CD14-positive monocyte (primary cell): ENCODE measurements around the gene TBC1D22A. TPM values are rescaled to one million over a fixed set of nuclear protein-coding genes. Genes with fewer than 3 reads are reported as not detected.

Experiments used
- DNase-seq, 3 donors: peaks; one replicate each; pipeline ENCODE4 v3.0.0-alpha.2; 2011 to 2022
- H2AFZ ChIP-seq: 2 replicates; pipeline ENCODE4 v1.6.0; 2012; ENCODE audit warnings: mild to moderate bottlenecking, low read depth, low read length, inconsistent platforms; ENCODE audit not compliant: insufficient read depth, poor library complexity, severe bottlenecking
- H3K27ac ChIP-seq, 2 donors: 1 replicate in 1 of 2; 2 replicates in 1 of 2; pipeline ENCODE4 v1.5.1; 2012 to 2013; ENCODE audit warnings: low read length in 2 of 2, control low read depth in 1 of 2, inconsistent platforms in 1 of 2, low read depth in 1 of 2, mild to moderate bottlenecking in 1 of 2
- H3K27me3 ChIP-seq, 2 donors: one replicate each; pipeline versions ENCODE4 v1.6.0 to v1.6.1; 2011 to 2013; ENCODE audit warnings: low read length in 2 of 2; ENCODE audit not compliant: control insufficient read depth in 2 of 2, insufficient read depth in 2 of 2
- H3K36me3 ChIP-seq, 2 donors: replicated peaks in 1 of 2; 1 replicate in 1 of 2; 2 replicates in 1 of 2; pipeline versions ENCODE4 v1.5.1 to v1.6.1; 2012 to 2013; ENCODE audit warnings: low read length in 2 of 2, control low read depth in 1 of 2, inconsistent platforms in 1 of 2, mild to moderate bottlenecking in 1 of 2; ENCODE audit not compliant: insufficient read depth in 2 of 2, control insufficient read depth in 1 of 2
- H3K4me1 ChIP-seq, 2 donors: 1 replicate in 1 of 2; 2 replicates in 1 of 2; pipeline versions ENCODE4 v1.5.1 to v1.6.1; 2012 to 2013; ENCODE audit warnings: low read length in 2 of 2, control low read depth in 1 of 2, inconsistent platforms in 1 of 2, mild to moderate bottlenecking in 1 of 2, moderate library complexity in 1 of 2; ENCODE audit not compliant: insufficient read depth in 2 of 2, control insufficient read depth in 1 of 2
- H3K4me2 ChIP-seq: replicated peaks from 2 replicates; pipeline ENCODE3; 2012; ENCODE audit warnings: low read length, moderate library complexity, mild to moderate bottlenecking; ENCODE audit not compliant: poor library complexity, severe bottlenecking; ENCODE audit errors: extremely low read depth
- H3K4me3 ChIP-seq, 3 experiments: fragments of 200-600 bp in 1 of 3; sonication (generic) in 1 of 3; replicated peaks in 1 of 3; 1 replicate in 2 of 3; 2 replicates in 1 of 3; pipeline ENCODE4 v1.5.1; 2011 to 2013; ENCODE audit warnings: low read length in 3 of 3, mild to moderate bottlenecking in 3 of 3, control low read depth in 2 of 3, low read depth in 2 of 3, inconsistent platforms in 1 of 3, moderate library complexity in 1 of 3
- H3K79me2 ChIP-seq: 2 replicates; pipeline ENCODE4 v1.6.0; 2012; ENCODE audit warnings: mild to moderate bottlenecking, control low read depth, inconsistent platforms, low read length, moderate library complexity; ENCODE audit not compliant: insufficient read depth
- H3K9ac ChIP-seq: 2 replicates; pipeline ENCODE4 v1.6.0; 2017; ENCODE audit warnings: low read length, mild to moderate bottlenecking; ENCODE audit not compliant: insufficient read depth, poor library complexity, severe bottlenecking
- H3K9me3 ChIP-seq, 2 donors: replicated peaks in 1 of 2; 1 replicate in 1 of 2; 2 replicates in 1 of 2; pipeline versions ENCODE4 v1.5.1 to v1.6.1; 2012 to 2013; ENCODE audit warnings: low read length in 2 of 2, control low read depth in 1 of 2; ENCODE audit not compliant: control insufficient read depth in 1 of 2, insufficient read depth in 1 of 2
- H4K20me1 ChIP-seq: 2 replicates; pipeline ENCODE4 v1.6.0; 2012; ENCODE audit warnings: mild to moderate bottlenecking, low read length, control low read depth, moderate library complexity; ENCODE audit not compliant: insufficient read depth
- H3K27ac Mint-ChIP-seq, 7 donors: one replicate each; pipeline ENCODE4 v1.8.0; 2020; ENCODE audit warnings: mild to moderate bottlenecking in 7 of 7, mixed read lengths in 7 of 7, moderate library complexity in 6 of 7, inconsistent platforms in 2 of 7
- H3K27me3 Mint-ChIP-seq, 3 donors: one replicate each; pipeline ENCODE4 v1.8.0; 2021 to 2022; ENCODE audit warnings: low read depth in 3 of 3, mild to moderate bottlenecking in 3 of 3, mixed read lengths in 3 of 3, moderate library complexity in 3 of 3, inconsistent platforms in 1 of 3
- H3K36me3 Mint-ChIP-seq, 2 donors: one replicate each; pipeline ENCODE4 v1.8.0; 2020; ENCODE audit warnings: mixed read lengths in 2 of 2, inconsistent platforms in 1 of 2, mild to moderate bottlenecking in 1 of 2
- H3K4me1 Mint-ChIP-seq: one replicate; pipeline ENCODE4 v1.8.0; 2020; ENCODE audit warnings: mild to moderate bottlenecking, mixed read lengths
- H3K4me3 Mint-ChIP-seq, 2 donors: one replicate each; pipeline ENCODE4 v1.8.0; 2020; ENCODE audit warnings: mild to moderate bottlenecking in 2 of 2, mixed read lengths in 2 of 2, moderate library complexity in 1 of 2
- H3K9me3 Mint-ChIP-seq, 7 donors: one replicate each; pipeline ENCODE4 v1.8.0; 2020 to 2022; ENCODE audit warnings: mixed read lengths in 7 of 7, mild to moderate bottlenecking in 6 of 7, moderate library complexity in 6 of 7, inconsistent platforms in 2 of 7
- CTCF ChIP-seq: fragments of 200-600 bp; IDR thresholded peaks from one replicate; pipeline ENCODE4 v1.8.0; 2022; ENCODE audit warnings: antibody characterized with exemption, mild to moderate bottlenecking
- WGBS: methylation state at CpG from one replicate; pipeline ENCODE4 v1.1.5; 2013; ENCODE audit warnings: missing lambda C conversion rate; ENCODE audit not compliant: insufficient coverage; 5-methylcytosine and 5-hydroxymethylcytosine counted together
- intact Hi-C, 2 donors: fragments of 100-400 bp; cut with micrococcal nuclease; formaldehyde crosslinking; loops; one replicate each; pipeline versions ENCODE4 v1.15.0 to v1.15.1; 2023
- polyA plus RNA-seq, 3 donors: library from polyadenylated mRNA; depleted of rRNA in 1 of 3; unstranded in 2 of 3; stranded (reverse) in 1 of 3; fragments of 300-500 nt in 2 of 3; fragments of >200 nt in 1 of 3; fragmentation: Illumina TruSeq in 2 of 3; gene quantifications; 1 replicate in 2 of 3; 2 replicates in 1 of 3; pipeline ENCODE4 v1.2.3, GENCODE V29; 2012 to 2021

Gene TBC1D22A
- polyA plus RNA-seq, 3 donors, result 25.9 to 36.2 (median 29.5) TPM

- no peak for TF ChIP-seq CTCF
- DNase-seq, result no peak
- Histone ChIP-seq H3K27me3 (no peaks in the 10 kb centered on the region), H3K4me2 (no peak overlapping the region), H4K20me1 (peaks cover 98% of the 10 kb centered on the region), H3K27ac (no peak overlapping the region), H2AFZ (no peak overlapping the region), H3K36me3 (peaks cover 31 to 73% of the 10 kb centered on the region in 2 donors), H3K79me2 (peaks cover 49% of the 10 kb centered on the region), H3K9me3 (no peaks in the 10 kb centered on the region), H3K4me3 (no peak overlapping the region), H3K9ac (no peak overlapping the region), H3K4me1 (peaks cover 9 to 13% of the 10 kb centered on the region in 2 donors)
- Mint-ChIP-seq H3K27ac (peak overlapping the region in 3 of 7 donors; percentile 31 to 82 (median 43)), H3K4me1 (peaks cover 11% of the 10 kb centered on the region), H3K27me3 (no peaks in the 10 kb centered on the region), H3K9me3 (peaks cover 0 to 2% (median 0%) of the 10 kb centered on the region in 7 donors), H3K4me3 (no peak overlapping the region), H3K36me3 (peaks cover 56 to 59% of the 10 kb centered on the region in 2 donors)
- intact Hi-C loops, result no loop called here
- 96% methylated on average over 4 of the region's 9 CpGs for WGBS
Observed at GRCh38 chr22:46813816-46814597, 51.6 kb downstream of the TBC1D22A start.

GRCh38 chr22:46815132-46815531, 52.7 kb downstream of the TBC1D22A start:
- H2AFZ ChIP-seq, result no peak overlapping the region
- 94% methylated on average over 10 of the region's 12 CpGs for WGBS
- Mint-ChIP-seq H3K36me3 (peaks cover 51 to 59% of the 10 kb centered on the region in 2 donors), H3K27ac (peak overlapping the region in 6 of 7 donors; percentile 1 to 72 (median 68)), H3K27me3 (no peaks in the 10 kb centered on the region), H3K4me1 (peaks cover 11% of the 10 kb centered on the region), H3K4me3 (no peak overlapping the region), H3K9me3 (peaks cover 0 to 2% (median 0%) of the 10 kb centered on the region in 7 donors)
- no peaks in the 10 kb centered on the region for H3K27me3 ChIP-seq
- H3K9ac ChIP-seq, result no peak overlapping the region
- peaks cover 9 to 13% of the 10 kb centered on the region in 2 donors for H3K4me1 ChIP-seq
- H3K9me3 ChIP-seq, result no peaks in the 10 kb centered on the region
- peaks cover 22 to 62% of the 10 kb centered on the region in 2 donors for H3K36me3 ChIP-seq
- no peak for DNase-seq
- intact Hi-C loops, result no loop called here
- H3K27ac ChIP-seq, result peak overlapping the region in 1 of 2 donors; percentile 63
- TF ChIP-seq CTCF, result no peak
- no peak overlapping the region for H3K4me2 ChIP-seq
- H3K79me2 ChIP-seq, result peaks cover 52% of the 10 kb centered on the region
- H4K20me1 ChIP-seq, result peaks cover 97% of the 10 kb centered on the region
- no peak overlapping the region for H3K4me3 ChIP-seq
